Karpas-422 (cell line): Measurements from ENCODE around the gene OTC. TPM values are rescaled to one million over a fixed set of nuclear protein-coding genes. Genes with fewer than 3 reads are reported as not detected.

Source experiments
- DNase-seq: peaks from one replicate; pipeline ENCODE4 v3.0.0-alpha.2; 2015
- H2AFZ ChIP-seq: fragments of 200-600 bp; sonication (generic); 2 replicates; pipeline ENCODE4 v1.6.1; 2014; ENCODE audit warnings: antibody characterized with exemption, low read length, mixed read lengths
- H3K27ac ChIP-seq: fragments of 200-600 bp; sonication (generic); 2 replicates; pipeline ENCODE4 v1.5.1; 2014; ENCODE audit warnings: mild to moderate bottlenecking, low read length, moderate library complexity
- H3K27me3 ChIP-seq: fragments of 200-600 bp; sonication (generic); 2 replicates; pipeline ENCODE4 v1.6.1; 2014; ENCODE audit warnings: low read length, mixed read lengths
- H3K36me3 ChIP-seq: fragments of 200-600 bp; sonication (generic); 2 replicates; pipeline ENCODE4 v1.6.1; 2014; ENCODE audit warnings: low read length, mixed read lengths; ENCODE audit not compliant: insufficient read depth
- H3K4me1 ChIP-seq: fragments of 200-600 bp; sonication (generic); 2 replicates; pipeline ENCODE4 v1.6.1; 2014; ENCODE audit warnings: mild to moderate bottlenecking, low read length, mixed read lengths
- H3K4me2 ChIP-seq: fragments of 200-600 bp; sonication (generic); 2 replicates; pipeline ENCODE4 v1.6.1; 2014; ENCODE audit warnings: low read length, low read depth, mild to moderate bottlenecking; ENCODE audit not compliant: poor library complexity, severe bottlenecking
- H3K4me3 ChIP-seq: fragments of 200-600 bp; sonication (generic); 2 replicates; pipeline ENCODE4 v1.5.1; 2014; ENCODE audit warnings: mild to moderate bottlenecking, antibody characterized with exemption, low read length, mixed read lengths
- H3K79me2 ChIP-seq: fragments of 200-600 bp; sonication (generic); 2 replicates; pipeline ENCODE4 v1.6.1; 2014; ENCODE audit warnings: mild to moderate bottlenecking, low read length, mixed read lengths
- H3K9ac ChIP-seq: fragments of 200-600 bp; sonication (generic); 2 replicates; pipeline ENCODE4 v1.6.0; 2014; ENCODE audit warnings: low read length
- H3K9me2 ChIP-seq: fragments of 200-600 bp; sonication (generic), shearing (Covaris generic); replicated peaks from 2 replicates; pipeline ENCODE4 v1.6.0; 2014; ENCODE audit warnings: mild to moderate bottlenecking, low read length, moderate library complexity; ENCODE audit not compliant: insufficient read depth
- H3K9me3 ChIP-seq: fragments of 300-700, 200-600 bp; sonication (generic); 2 replicates; pipeline ENCODE4 v1.6.1; 2014; ENCODE audit warnings: low read length, mixed read lengths
- H4K20me1 ChIP-seq: fragments of 200-600 bp; sonication (generic); 2 replicates; pipeline ENCODE4 v1.6.1; 2014; ENCODE audit warnings: mild to moderate bottlenecking, antibody characterized with exemption, low read length, low read depth; ENCODE audit not compliant: insufficient read depth
- total RNA-seq: library from RNA; depleted of rRNA; stranded (reverse); fragments of >200 nt; shearing (Covaris generic); gene quantifications from 2 replicates; pipeline ENCODE4 v1.2.3, GENCODE V29; 2014; ENCODE audit warnings: low replicate concordance

OTC gene
- total RNA-seq, 1 experiment from 2014 or later = not detected

- no peak overlapping the region for H3K27ac ChIP-seq
- no peak overlapping the region for H3K4me2 ChIP-seq
- H3K4me3 ChIP-seq = no peak overlapping the region
- no peaks in the 10 kb centered on the region for H3K27me3 ChIP-seq
- H3K4me1 ChIP-seq = no peaks in the 10 kb centered on the region
- no peak overlapping the region for H3K9ac ChIP-seq
- H3K79me2 ChIP-seq = no peaks in the 10 kb centered on the region
- no peaks in the 10 kb centered on the region for H3K9me2 ChIP-seq
- DNase-seq = no peak
- H3K36me3 ChIP-seq = no peaks in the 10 kb centered on the region
- no peaks in the 10 kb centered on the region for H4K20me1 ChIP-seq
- no peak overlapping the region for H2AFZ ChIP-seq
- no peaks in the 10 kb centered on the region for H3K9me3 ChIP-seq
Measured at GRCh38 chrX:38342853-38343778, 9.3 kb upstream of the OTC start.

GRCh38 chrX:38346150-38346549, 6.3 kb upstream of the OTC start:
- Histone ChIP-seq H2AFZ (no peak overlapping the region), H3K27ac (no peak overlapping the region), H3K36me3 (no peaks in the 10 kb centered on the region), H3K4me3 (no peak overlapping the region), H3K4me2 (no peak overlapping the region), H3K9me2 (no peaks in the 10 kb centered on the region), H3K9ac (no peak overlapping the region), H4K20me1 (no peaks in the 10 kb centered on the region), H3K9me3 (no peaks in the 10 kb centered on the region), H3K27me3 (no peaks in the 10 kb centered on the region), H3K79me2 (no peaks in the 10 kb centered on the region), H3K4me1 (no peaks in the 10 kb centered on the region)
- no peak for DNase-seq

DNA sequence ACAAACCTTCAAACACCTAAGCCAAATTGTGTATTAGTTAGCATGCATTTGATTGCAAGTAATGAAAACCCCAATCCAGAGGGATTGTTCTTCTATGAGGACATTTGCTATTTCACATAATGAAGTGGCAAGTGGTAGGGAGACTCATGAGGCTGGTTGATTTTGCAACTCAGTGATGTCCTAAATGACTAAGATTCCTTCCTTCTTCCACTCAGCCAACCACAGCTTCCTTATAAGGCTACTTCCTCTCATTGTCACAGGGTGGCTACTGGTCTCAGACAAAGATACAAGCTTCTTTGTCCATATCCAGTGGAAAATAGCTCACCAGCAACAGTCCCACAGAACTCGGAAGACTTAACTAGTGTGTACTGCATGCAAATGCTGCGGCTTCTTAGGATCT, 5.3 kb upstream of the OTC start:
- Histone ChIP-seq H3K4me3 (no peak overlapping the region), H3K36me3 (no peaks in the 10 kb centered on the region), H3K79me2 (no peaks in the 10 kb centered on the region), H3K4me1 (no peaks in the 10 kb centered on the region), H3K27ac (no peak overlapping the region), H3K9ac (no peak overlapping the region), H3K9me2 (no peaks in the 10 kb centered on the region), H3K4me2 (no peak overlapping the region), H4K20me1 (no peaks in the 10 kb centered on the region), H3K9me3 (no peaks in the 10 kb centered on the region), H2AFZ (no peak overlapping the region), H3K27me3 (no peaks in the 10 kb centered on the region)
- DNase-seq = no peak

DNA sequence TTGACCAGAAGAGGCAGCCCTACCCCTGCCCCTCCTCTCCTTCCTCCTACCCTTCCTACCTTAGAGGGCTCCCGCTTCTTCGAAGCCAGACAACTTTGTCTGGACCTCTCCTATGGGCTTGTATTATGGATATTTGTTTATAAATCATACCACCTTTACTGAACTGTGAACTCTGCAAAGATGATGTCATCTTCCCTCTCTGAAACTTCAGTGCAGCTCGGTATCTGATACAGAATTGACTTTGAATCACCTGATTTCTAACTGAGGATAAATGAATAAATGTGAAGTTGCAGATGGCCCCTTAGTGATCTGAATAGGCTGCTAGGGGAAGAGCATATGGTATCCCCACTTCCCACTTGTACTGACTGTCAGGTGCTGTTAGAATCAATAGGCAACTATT, 1.1 kb upstream of the OTC start:
- Histone ChIP-seq H3K4me2 (no peak overlapping the region), H2AFZ (no peak overlapping the region), H3K27ac (no peak overlapping the region), H3K4me3 (no peak overlapping the region), H3K4me1 (no peaks in the 10 kb centered on the region), H3K79me2 (no peaks in the 10 kb centered on the region), H3K36me3 (no peaks in the 10 kb centered on the region), H3K9me2 (no peaks in the 10 kb centered on the region), H3K27me3 (no peaks in the 10 kb centered on the region), H3K9me3 (no peaks in the 10 kb centered on the region), H3K9ac (no peak overlapping the region), H4K20me1 (no peaks in the 10 kb centered on the region)
- no peak for DNase-seq

DNA sequence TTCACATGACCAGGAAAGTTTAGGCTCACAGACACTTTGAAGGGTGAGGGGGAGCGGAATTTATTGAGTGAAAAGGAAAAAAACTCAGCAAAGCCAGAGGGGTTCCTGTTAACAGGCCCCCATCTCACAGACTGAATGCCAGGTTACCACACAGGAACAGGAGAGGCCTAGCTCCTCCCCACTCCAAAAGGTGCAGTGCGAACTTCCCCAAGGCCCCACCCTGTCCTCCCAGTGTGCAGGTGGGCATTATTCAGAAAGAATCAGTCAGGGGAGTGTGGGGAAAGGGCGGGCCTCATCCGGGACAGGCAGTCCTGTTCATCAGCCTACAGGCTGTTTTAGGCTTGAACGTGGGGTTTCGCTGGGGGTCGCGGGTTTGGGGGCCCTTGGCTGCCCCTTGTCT, 4.0 kb downstream of the OTC start:
- Histone ChIP-seq H2AFZ (no peak overlapping the region), H3K4me3 (no peak overlapping the region), H4K20me1 (no peaks in the 10 kb centered on the region), H3K9me3 (no peaks in the 10 kb centered on the region), H3K79me2 (no peaks in the 10 kb centered on the region), H3K4me2 (no peak overlapping the region), H3K4me1 (peaks cover 3% of the 10 kb centered on the region; the same call in 1 of the 2 replicates), H3K9me2 (no peaks in the 10 kb centered on the region), H3K27ac (no peak overlapping the region), H3K36me3 (no peaks in the 10 kb centered on the region), H3K9ac (no peak overlapping the region), H3K27me3 (no peaks in the 10 kb centered on the region)
- DNase-seq = no peak

GRCh38 chrX:38357747-38358673, 5.6 kb downstream of the OTC start:
- no peaks in the 10 kb centered on the region for H3K79me2 ChIP-seq
- peaks cover 3% of the 10 kb centered on the region; the same call in 1 of the 2 replicates for H3K4me1 ChIP-seq
- no peak overlapping the region for H2AFZ ChIP-seq
- H3K4me3 ChIP-seq = no peak overlapping the region
- no peak overlapping the region for H3K4me2 ChIP-seq
- no peaks in the 10 kb centered on the region for H4K20me1 ChIP-seq
- H3K27ac ChIP-seq = no peak overlapping the region
- no peaks in the 10 kb centered on the region for H3K9me3 ChIP-seq
- H3K9ac ChIP-seq = no peak overlapping the region
- H3K27me3 ChIP-seq = no peaks in the 10 kb centered on the region
- H3K9me2 ChIP-seq = no peaks in the 10 kb centered on the region
- DNase-seq = no peak
- no peaks in the 10 kb centered on the region for H3K36me3 ChIP-seq

- Histone ChIP-seq H3K36me3 (no peaks in the 10 kb centered on the region), H3K9me2 (no peaks in the 10 kb centered on the region), H3K9me3 (no peaks in the 10 kb centered on the region), H3K4me2 (no peak overlapping the region), H3K27ac (no peak overlapping the region), H2AFZ (no peak overlapping the region), H3K4me1 (peaks cover 6% of the 10 kb centered on the region), H3K4me3 (no peak overlapping the region), H3K9ac (no peak overlapping the region), H3K79me2 (no peaks in the 10 kb centered on the region), H4K20me1 (no peaks in the 10 kb centered on the region), H3K27me3 (no peaks in the 10 kb centered on the region)
- DNase-seq = peak; percentile 24
Measured at GRCh38 chrX:38363046-38363445, 10.6 kb downstream of the OTC start.

- Histone ChIP-seq H3K9me3 (no peaks in the 10 kb centered on the region), H3K27ac (no peak overlapping the region), H3K36me3 (no peaks in the 10 kb centered on the region), H4K20me1 (no peaks in the 10 kb centered on the region), H3K79me2 (no peaks in the 10 kb centered on the region), H3K27me3 (no peaks in the 10 kb centered on the region), H3K4me3 (no peak overlapping the region), H3K4me2 (no peak overlapping the region), H3K9ac (no peak overlapping the region), H3K9me2 (no peaks in the 10 kb centered on the region; the same call in 1 of the 2 replicates), H3K4me1 (peaks cover 6% of the 10 kb centered on the region), H2AFZ (no peak overlapping the region)
- peak; percentile 63 for DNase-seq
Measured at GRCh38 chrX:38365954-38366353, 13.6 kb downstream of the OTC start.
